ENCODE data around the gene CAT.

Gene CAT

GRCh38 chr11:34425867-34426266 lies 12.9 kb upstream of the CAT start:
- DNase-seq = no peak

GRCh38 chr11:34426766-34427185 lies 12.0 kb upstream of the CAT start:
- no peak for DNase-seq

GRCh38 chr11:34427186-34427805 lies 11.4 kb upstream of the CAT start:
- DNase-seq = no peak

- DNase-seq = no peak
These were observed 6.8 kb upstream of the CAT start for GRCh38 chr11:34431979-34432378.

GRCh38 chr11:34432822-34433221 lies 5.9 kb upstream of the CAT start:
- DNase-seq = no peak

GRCh38 chr11:34433899-34434298 lies 4.8 kb upstream of the CAT start:
- no peak for DNase-seq

GRCh38 chr11:34437224-34438125 lies 1.3 kb upstream of the CAT start:
- no peak for DNase-seq

- DNase-seq = no peak
These were observed 970 bp downstream of the CAT start for GRCh38 chr11:34439610-34440198.

GRCh38 chr11:34441814-34442213 lies 3.1 kb downstream of the CAT start:
- no peak for DNase-seq

GRCh38 chr11:34443136-34443535 lies 4.4 kb downstream of the CAT start:
- DNase-seq = no peak

- no peak for DNase-seq
These were observed 5.7 kb downstream of the CAT start for GRCh38 chr11:34444428-34444827.

GRCh38 chr11:34445956-34446355 lies 7.2 kb downstream of the CAT start:
- DNase-seq = no peak

- no peak for DNase-seq
These were observed 7.7 kb downstream of the CAT start for GRCh38 chr11:34446386-34446785.

- no peak for DNase-seq
These were observed 8.3 kb downstream of the CAT start for GRCh38 chr11:34447044-34447443.

- no peak for DNase-seq
These were observed 9.7 kb downstream of the CAT start for GRCh38 chr11:34448223-34448994.

- no peak for DNase-seq
These were observed 10.3 kb downstream of the CAT start for GRCh38 chr11:34449013-34449412.

- DNase-seq = no peak
These were observed 12.3 kb downstream of the CAT start for GRCh38 chr11:34451053-34451452.

- no peak for DNase-seq
These were observed 15.7 kb downstream of the CAT start for GRCh38 chr11:34454308-34455032.

GRCh38 chr11:34457607-34458006 lies 18.9 kb downstream of the CAT start:
- DNase-seq = no peak

- no peak for DNase-seq
These were observed 19.8 kb downstream of the CAT start for GRCh38 chr11:34458525-34458924.

GRCh38 chr11:34459507-34460162 lies 20.9 kb downstream of the CAT start:
- DNase-seq = no peak

GRCh38 chr11:34460278-34460677 lies 21.5 kb downstream of the CAT start:
- DNase-seq = no peak

Data from activated effector memory CD4-positive, alpha-beta T cell treated with Interleukin-2 at 50 U/mL for 16 hours (primary cell).